Heart right ventricle (tissue), 16 donors: ENCODE results near the gene LCE4A. TPM values are rescaled to one million over a fixed set of nuclear protein-coding genes. Genes with fewer than 3 reads are reported as not detected.
"Not testable (repeated sequence)": the region's sequence is repeated elsewhere in the genome, so short reads cannot be mapped to it uniquely, and the experiment has no call there.

Source experiments
- ATAC-seq, 8 donors: fragments of 200-7000 bp; cut with Tn5 transposase; one replicate each; pipeline ENCODE4 v1.9.1; 2020; ENCODE audit warnings: mild to moderate bottlenecking in 8 of 8, moderate library complexity in 8 of 8, moderate number of reproducible peaks in 1 of 8
- DNase-seq, 2 donors: peaks; one replicate each; pipeline ENCODE4 v3.0.0-alpha.2; 2020
- H3K27ac ChIP-seq, 10 donors: fragments of 200-600 bp; sonication (generic) in 2 of 10; one replicate each; pipeline versions ENCODE4 v1.5.0 to v1.8.0; 2020 to 2022; ENCODE audit warnings: mild to moderate bottlenecking in 3 of 10
- H3K27me3 ChIP-seq, 7 donors: fragments of 200-600 bp; one replicate each; pipeline ENCODE4 v1.8.0; 2021 to 2022; ENCODE audit warnings: mild to moderate bottlenecking in 2 of 7
- H3K36me3 ChIP-seq, 9 donors: fragments of 200-600 bp; sonication (generic) in 1 of 9; one replicate each; pipeline versions ENCODE4 v1.5.0 to v1.8.0; 2020 to 2022; ENCODE audit warnings: mild to moderate bottlenecking in 2 of 9
- H3K4me1 ChIP-seq, 9 donors: fragments of 200-600 bp; sonication (generic) in 1 of 9; one replicate each; pipeline versions ENCODE4 v1.5.0 to v1.8.0; 2020 to 2022; ENCODE audit warnings: mild to moderate bottlenecking in 4 of 9
- H3K4me3 ChIP-seq, 10 donors: fragments of 200-600 bp; sonication (generic) in 2 of 10; one replicate each; pipeline versions ENCODE4 v1.5.0 to v1.8.0; 2020 to 2022; ENCODE audit warnings: mild to moderate bottlenecking in 7 of 10, moderate library complexity in 2 of 10
- H3K9me3 ChIP-seq, 11 donors: fragments of 200-600 bp in 10 of 11; sonication (generic) in 2 of 11; one replicate each; pipeline versions ENCODE4 v1.5.0 to v1.8.0; 2013 to 2022; ENCODE audit warnings: mild to moderate bottlenecking in 2 of 11, control low read depth in 1 of 11, moderate library complexity in 1 of 11
- CTCF ChIP-seq, 9 donors: fragments of 200-600 bp; sonication (generic) in 2 of 9; IDR thresholded peaks; one replicate each; pipeline versions ENCODE4 v1.5.0 to v1.8.0; 2021 to 2022; ENCODE audit warnings: antibody characterized with exemption in 9 of 9, mild to moderate bottlenecking in 5 of 9, moderate library complexity in 1 of 9
- WGBS, 2 donors: extraction: QIAGEN DNeasy Blood & Tissue Kit; methylation state at CpG; one replicate each; pipeline ENCODE4 v1.1.7; 2013; ENCODE audit warnings: inconsistent platforms in 1 of 2; 5-methylcytosine and 5-hydroxymethylcytosine counted together
- intact Hi-C, 10 donors: fragments of 100-400 bp; cut with DNase I; formaldehyde crosslinking; loops; one replicate each; pipeline versions ENCODE4 v1.11.1 to v1.14.2; 2022
- long read RNA-seq, 3 donors: library from polyadenylated mRNA; unstranded; transcript quantifications; one replicate each; pipeline ENCODE4 v2.0.0, GENCODE V29; 2020 to 2021
- polyA plus RNA-seq, 2 donors: library from polyadenylated mRNA; stranded (reverse); fragments of 200-250 nt; gene quantifications; one replicate each; pipeline ENCODE4 v1.2.3, GENCODE V29; 2013
- total RNA-seq, 10 donors: library from RNA; stranded (reverse); fragmentation: NEBNext Ultra II Directional in 3 of 10; extraction: Animal tissue kit (Norgen Biotek cat#: 25700) in 3 of 10; gene quantifications; one replicate each; pipeline versions ENCODE4 v1.2.1 to v1.2.4, GENCODE V29; 2021 to 2023
- donor health status: Arrhythmogenic right ventricular cardiomyopathy.
- donor health status: ischemic (EF 13 %, LVEDD 7.1; RV severe dilation, severe dysfunction).
- donor health status: healthy with polysubstance abuse.
- donor health status: DM: no; HTN: yes; CAD: no.
- donor health status: DM: no; HTN: no; CAD: no.
- donor health status: ischemic (EF 25% LVEDD 6.9; RV normal size, moderate dysfunction).
- donor health status: ischemic (EF 25% LVEDD 5.7; RV mildly dilated, moderate dysfunction).
- donor health status: healthy.
- donor health status: DM: yes; HTN: yes; CAD: no.
- donor health status: Ischemic cardiomyopathy.
- donor health status: ischemic (EF 35%, LVEDD 5.7; RV mildly dilated, moderate dysfunction).
- donor health status: nonischemic (EF 11% LVEDD 7.7; RV severe dilation, severe dysfunction).
- donor health status: DM: yes; HTN: yes; CAD: no.
- donor health status: PGD.
- donor health status: ischemic (EF 29% LVEDD 5.4; RV normal size, mild dysfunction).
- donor health status: nonischemic (EF 23%, LVEDD 6.1; RV moderate dilation, normal function).

Gene LCE4A
- total RNA-seq (not detected), polyA plus RNA-seq (not detected)
- long read RNA-seq, donor 1 = 0 reads
- long read RNA-seq, donor 2 = 0 reads
- long read RNA-seq, donor 3 = 0 reads

- no peaks in the 10 kb centered on the region for H3K4me1 ChIP-seq
- ATAC-seq (no peak), DNase-seq (no peak)
- no peak for TF ChIP-seq CTCF (IDR thresholded peaks at IDR 0.05)
- intact Hi-C loops = no loop called here
- H3K27me3 ChIP-seq = peaks cover 0 to 13% (median 0%) of the 10 kb centered on the region in 7 donors
- H3K4me3 ChIP-seq = no peak within 1 kb of the TSS
- peaks cover 0 to 9% (median 0%) of the 10 kb centered on the region in 11 donors for H3K9me3 ChIP-seq
- no peak within 1 kb of the TSS for H3K27ac ChIP-seq
- 65 to 69% methylated on average over 2 of the region's 2 CpGs for WGBS, 2 donors
- H3K36me3 ChIP-seq = no peaks in the 10 kb centered on the region
Measured at GRCh38 chr1:152707860-152708259, at the start of gene LCE4A. Gene LCE4A (plus strand): TSS chr1:152708160. CDS start chr1:152709076, 916 bp downstream.

- TF ChIP-seq CTCF (IDR thresholded peaks at IDR 0.05) = no peak
- DNase-seq (no peak), ATAC-seq (no peak)
- Histone ChIP-seq H3K27ac (no peak overlapping the region), H3K4me1 (no peaks in the 10 kb centered on the region), H3K4me3 (no peak overlapping the region), H3K27me3 (peaks cover 0 to 21% (median 6%) of the 10 kb centered on the region in 7 donors), H3K9me3 (no peaks in the 10 kb centered on the region), H3K36me3 (no peaks in the 10 kb centered on the region)
- intact Hi-C loops = loop anchor here in 1 of 10 donors (10.0 kb wide), 1 partner anchor 566 kb away; no protein-coding TSS in a partner anchor
- WGBS, 2 donors = 90 to 91% methylated on average over 3 of the region's 3 CpGs
Measured at GRCh38 chr1:152658649-152659048, 49.3 kb upstream of the LCE4A start.

GRCh38 chr1:152663098-152663497 lies 44.9 kb upstream of the LCE4A start, which contains the start of gene LCE2D:
Gene LCE2D (plus strand): TSS chr1:152663380. CDS start chr1:152664106, 726 bp downstream.
- ATAC-seq = no peak
- Histone ChIP-seq H3K27me3 (peaks cover 0 to 29% (median 4%) of the 10 kb centered on the region in 7 donors), H3K4me1 (no peaks in the 10 kb centered on the region), H3K4me3 (no peak within 1 kb of the TSS), H3K9me3 (peaks cover 0 to 5% (median 0%) of the 10 kb centered on the region in 11 donors), H3K36me3 (no peaks in the 10 kb centered on the region), H3K27ac (no peak within 1 kb of the TSS)
- TF ChIP-seq CTCF (IDR thresholded peaks at IDR 0.05) = no peak
- WGBS, 2 donors = 57 to 60% methylated on average over 3 of the region's 3 CpGs
- intact Hi-C loops = no loop called here
- DNase-seq = no peak

- intact Hi-C loops, H3K4me1 ChIP-seq, H3K9me3 ChIP-seq, H3K36me3 ChIP-seq, ATAC-seq, H3K4me3 ChIP-seq, H3K27ac ChIP-seq, DNase-seq: not testable (repeated sequence)
- 86 to 88% methylated on average over 1 of the region's 1 CpG for WGBS, 2 donors
- peaks cover 0 to 29% (median 4%) of the 10 kb centered on the region in 7 donors for H3K27me3 ChIP-seq
Measured at GRCh38 chr1:152666171-152666570, 41.8 kb upstream of the LCE4A start.

- intact Hi-C loops = no loop called here
- 81 to 83% methylated on average over 5 of the region's 5 CpGs for WGBS, 2 donors
- H3K27ac ChIP-seq = no peak overlapping the region
- H3K4me3 ChIP-seq = no peak overlapping the region
- TF ChIP-seq CTCF (IDR thresholded peaks at IDR 0.05) = no peak
- no peaks in the 10 kb centered on the region for H3K4me1 ChIP-seq
- H3K36me3 ChIP-seq = no peaks in the 10 kb centered on the region
- no peak for DNase-seq
- peaks cover 0 to 5% (median 0%) of the 10 kb centered on the region in 11 donors for H3K9me3 ChIP-seq
- no peak for ATAC-seq
- peaks cover 0 to 21% (median 3%) of the 10 kb centered on the region in 7 donors for H3K27me3 ChIP-seq
Measured at GRCh38 chr1:152667648-152668047, 40.3 kb upstream of the LCE4A start.
